ENCODE data around the gene TNNT2.
A peak's percentile ranks its signal among the peaks of the same experiment; 100 is the strongest.

TNNT2 gene

GRCh38 chr1:201366696-201367095 is 10.8 kb downstream of the TNNT2 start:
- no CpG with 5 or more reads among the region's 7 CpGs for WGBS (ENCODE audit: extremely low coverage, insufficient coverage, low lambda C conversion rate)
- Histone ChIP-seq H3K23ac (ENCODE audit: low read length) (no peak overlapping the region), H3K4me2 (ENCODE audit: low read length) (no peak overlapping the region), H2BK5ac (ENCODE audit: low read length) (no peak overlapping the region), H3K56ac (ENCODE audit: low read length) (no peak overlapping the region), H4K8ac (ENCODE audit: low read depth, low read length) (no peak overlapping the region), H4K5ac (ENCODE audit: low read length) (no peak overlapping the region), H2BK15ac (replicated peaks; ENCODE audit: low read depth) (no peak overlapping the region), H3K79me2 (ENCODE audit: control insufficient read depth, insufficient read depth, low read length) (no peaks in the 10 kb centered on the region), H3K79me1 (ENCODE audit: low read length) (no peaks in the 10 kb centered on the region), H3K36me3 (ENCODE audit: control insufficient read depth, insufficient read depth, low read length) (no peaks in the 10 kb centered on the region), H3K18ac (ENCODE audit: low read length) (no peak overlapping the region), H3K27me3 (ENCODE audit: insufficient read depth, low read length, poor library complexity) (no peaks in the 10 kb centered on the region), H2BK120ac (ENCODE audit: low read depth, low read length) (no peak overlapping the region), H3K27ac (ENCODE audit: low read depth, low read length) (no peak overlapping the region), H3K4ac (ENCODE audit: low read depth, low read length) (no peak overlapping the region), H3K9ac (ENCODE audit: low read length) (no peak overlapping the region), H3K4me1 (ENCODE audit: control insufficient read depth, low read depth, low read length) (no peaks in the 10 kb centered on the region), H3K4me3 (ENCODE audit: low read length) (no peak overlapping the region), H2AK5ac (ENCODE audit: low read length) (no peak overlapping the region)
- no peak for DNase-seq

GRCh38 chr1:201365251-201365650 is 12.2 kb downstream of the TNNT2 start:
- no peak overlapping the region for H3K18ac ChIP-seq (ENCODE audit: low read length)
- H3K4ac ChIP-seq (ENCODE audit: low read depth, low read length), result no peak overlapping the region
- no peak overlapping the region for H4K8ac ChIP-seq (ENCODE audit: low read depth, low read length)
- H3K23ac ChIP-seq (ENCODE audit: low read length), result no peak overlapping the region
- H3K4me3 ChIP-seq (ENCODE audit: low read length), result no peak overlapping the region
- no peak overlapping the region for H3K27ac ChIP-seq (ENCODE audit: low read depth, low read length)
- H4K5ac ChIP-seq (ENCODE audit: low read length), result no peak overlapping the region
- H3K4me1 ChIP-seq (ENCODE audit: control insufficient read depth, low read depth, low read length), result no peaks in the 10 kb centered on the region
- no peaks in the 10 kb centered on the region for H3K79me2 ChIP-seq (ENCODE audit: control insufficient read depth, insufficient read depth, low read length)
- DNase-seq, result no peak
- no peak overlapping the region for H3K56ac ChIP-seq (ENCODE audit: low read length)
- no peaks in the 10 kb centered on the region for H3K36me3 ChIP-seq (ENCODE audit: control insufficient read depth, insufficient read depth, low read length)
- H2BK15ac ChIP-seq (replicated peaks; ENCODE audit: low read depth), result no peak overlapping the region
- H3K79me1 ChIP-seq (ENCODE audit: low read length), result no peaks in the 10 kb centered on the region
- H3K9ac ChIP-seq (ENCODE audit: low read length), result no peak overlapping the region
- no peak overlapping the region for H2BK120ac ChIP-seq (ENCODE audit: low read depth, low read length)
- H2AK5ac ChIP-seq (ENCODE audit: low read length), result no peak overlapping the region
- H3K27me3 ChIP-seq (ENCODE audit: insufficient read depth, low read length, poor library complexity), result no peaks in the 10 kb centered on the region
- H3K4me2 ChIP-seq (ENCODE audit: low read length), result no peak overlapping the region
- no CpG with 5 or more reads among the region's 11 CpGs for WGBS (ENCODE audit: extremely low coverage, insufficient coverage, low lambda C conversion rate)
- H2BK5ac ChIP-seq (ENCODE audit: low read length), result no peak overlapping the region

GRCh38 chr1:201364808-201365105 is 12.7 kb downstream of the TNNT2 start:
- no peak overlapping the region for H4K5ac ChIP-seq (ENCODE audit: low read length)
- H3K4me1 ChIP-seq (ENCODE audit: control insufficient read depth, low read depth, low read length), result no peaks in the 10 kb centered on the region
- H2BK120ac ChIP-seq (ENCODE audit: low read depth, low read length), result no peak overlapping the region
- no peak overlapping the region for H3K18ac ChIP-seq (ENCODE audit: low read length)
- no peaks in the 10 kb centered on the region for H3K79me1 ChIP-seq (ENCODE audit: low read length)
- no peak overlapping the region for H3K56ac ChIP-seq (ENCODE audit: low read length)
- no peak for DNase-seq
- H4K8ac ChIP-seq (ENCODE audit: low read depth, low read length), result no peak overlapping the region
- no peak overlapping the region for H3K9ac ChIP-seq (ENCODE audit: low read length)
- H3K27me3 ChIP-seq (ENCODE audit: insufficient read depth, low read length, poor library complexity), result no peaks in the 10 kb centered on the region
- H3K36me3 ChIP-seq (ENCODE audit: control insufficient read depth, insufficient read depth, low read length), result no peaks in the 10 kb centered on the region
- no peak overlapping the region for H3K23ac ChIP-seq (ENCODE audit: low read length)
- H2AK5ac ChIP-seq (ENCODE audit: low read length), result no peak overlapping the region
- no peak overlapping the region for H3K4ac ChIP-seq (ENCODE audit: low read depth, low read length)
- no peak overlapping the region for H2BK5ac ChIP-seq (ENCODE audit: low read length)
- WGBS (ENCODE audit: extremely low coverage, insufficient coverage, low lambda C conversion rate), result no CpG with 5 or more reads among the region's 6 CpGs
- H2BK15ac ChIP-seq (replicated peaks; ENCODE audit: low read depth), result no peak overlapping the region
- H3K4me3 ChIP-seq (ENCODE audit: low read length), result no peak overlapping the region
- H3K4me2 ChIP-seq (ENCODE audit: low read length), result no peak overlapping the region
- H3K79me2 ChIP-seq (ENCODE audit: control insufficient read depth, insufficient read depth, low read length), result no peaks in the 10 kb centered on the region
- H3K27ac ChIP-seq (ENCODE audit: low read depth, low read length), result no peak overlapping the region

- Histone ChIP-seq H2BK5ac (ENCODE audit: low read length) (no peak overlapping the region), H3K18ac (ENCODE audit: low read length) (no peak overlapping the region), H4K8ac (ENCODE audit: low read depth, low read length) (no peak overlapping the region), H3K27ac (ENCODE audit: low read depth, low read length) (no peak overlapping the region), H3K4ac (ENCODE audit: low read depth, low read length) (no peak overlapping the region), H3K56ac (ENCODE audit: low read length) (no peak overlapping the region), H2AK5ac (ENCODE audit: low read length) (no peak overlapping the region), H2BK15ac (replicated peaks; ENCODE audit: low read depth) (no peak overlapping the region), H3K4me2 (ENCODE audit: low read length) (no peak overlapping the region), H3K79me2 (ENCODE audit: control insufficient read depth, insufficient read depth, low read length) (no peaks in the 10 kb centered on the region), H2BK120ac (ENCODE audit: low read depth, low read length) (no peak overlapping the region), H3K4me3 (ENCODE audit: low read length) (no peak overlapping the region), H3K4me1 (ENCODE audit: control insufficient read depth, low read depth, low read length) (no peaks in the 10 kb centered on the region), H3K27me3 (ENCODE audit: insufficient read depth, low read length, poor library complexity) (no peaks in the 10 kb centered on the region), H3K36me3 (ENCODE audit: control insufficient read depth, insufficient read depth, low read length) (no peaks in the 10 kb centered on the region), H3K23ac (ENCODE audit: low read length) (no peak overlapping the region), H3K9ac (ENCODE audit: low read length) (no peak overlapping the region), H3K79me1 (ENCODE audit: low read length) (no peaks in the 10 kb centered on the region), H4K5ac (ENCODE audit: low read length) (no peak overlapping the region)
- no CpG with 5 or more reads among the region's 8 CpGs for WGBS (ENCODE audit: extremely low coverage, insufficient coverage, low lambda C conversion rate)
- DNase-seq, result no peak
These were observed 14.0 kb downstream of the TNNT2 start for GRCh38 chr1:201363467-201363866.

GRCh38 chr1:201362906-201363305 is 14.6 kb downstream of the TNNT2 start:
- H3K27me3 ChIP-seq (ENCODE audit: insufficient read depth, low read length, poor library complexity), result no peaks in the 10 kb centered on the region
- no peak overlapping the region for H2BK15ac ChIP-seq (replicated peaks; ENCODE audit: low read depth)
- DNase-seq, result no peak
- no peak overlapping the region for H2BK120ac ChIP-seq (ENCODE audit: low read depth, low read length)
- H3K79me2 ChIP-seq (ENCODE audit: control insufficient read depth, insufficient read depth, low read length), result no peaks in the 10 kb centered on the region
- H3K9ac ChIP-seq (ENCODE audit: low read length), result no peak overlapping the region
- no peak overlapping the region for H3K27ac ChIP-seq (ENCODE audit: low read depth, low read length)
- no peak overlapping the region for H4K5ac ChIP-seq (ENCODE audit: low read length)
- WGBS (ENCODE audit: extremely low coverage, insufficient coverage, low lambda C conversion rate), result no CpG with 5 or more reads among the region's 3 CpGs
- H3K18ac ChIP-seq (ENCODE audit: low read length), result no peak overlapping the region
- no peak overlapping the region for H3K56ac ChIP-seq (ENCODE audit: low read length)
- H2BK5ac ChIP-seq (ENCODE audit: low read length), result no peak overlapping the region
- no peak overlapping the region for H3K4me3 ChIP-seq (ENCODE audit: low read length)
- no peak overlapping the region for H3K23ac ChIP-seq (ENCODE audit: low read length)
- H3K4me1 ChIP-seq (ENCODE audit: control insufficient read depth, low read depth, low read length), result no peaks in the 10 kb centered on the region
- H2AK5ac ChIP-seq (ENCODE audit: low read length), result no peak overlapping the region
- no peak overlapping the region for H3K4me2 ChIP-seq (ENCODE audit: low read length)
- H3K79me1 ChIP-seq (ENCODE audit: low read length), result no peaks in the 10 kb centered on the region
- H3K36me3 ChIP-seq (ENCODE audit: control insufficient read depth, insufficient read depth, low read length), result no peaks in the 10 kb centered on the region
- H4K8ac ChIP-seq (ENCODE audit: low read depth, low read length), result no peak overlapping the region
- H3K4ac ChIP-seq (ENCODE audit: low read depth, low read length), result no peak overlapping the region

- Histone ChIP-seq H2BK5ac (ENCODE audit: low read length) (no peak overlapping the region), H3K36me3 (ENCODE audit: control insufficient read depth, insufficient read depth, low read length) (no peaks in the 10 kb centered on the region)
- whole genome bisulfite sequencing (ENCODE audit: extremely low coverage, insufficient coverage, low lambda C conversion rate), result no CpG with 5 or more reads among the region's 10 CpGs
These were observed 15.6 kb downstream of the TNNT2 start for GRCh38 chr1:201361652-201362504.

More at GRCh38 chr1:201361652-201362504, 15.6 kb downstream of the TNNT2 start:
- Histone ChIP-seq H2BK15ac (replicated peaks; ENCODE audit: low read depth) (no peak overlapping the region), H3K56ac (ENCODE audit: low read length) (no peak overlapping the region), H4K5ac (ENCODE audit: low read length) (no peak overlapping the region), H3K4me1 (ENCODE audit: control insufficient read depth, low read depth, low read length) (no peaks in the 10 kb centered on the region), H2BK120ac (ENCODE audit: low read depth, low read length) (no peak overlapping the region), H3K4me2 (ENCODE audit: low read length) (no peak overlapping the region), H3K27me3 (ENCODE audit: insufficient read depth, low read length, poor library complexity) (no peaks in the 10 kb centered on the region), H3K23ac (ENCODE audit: low read length) (no peak overlapping the region), H3K9ac (ENCODE audit: low read length) (no peak overlapping the region), H3K4ac (ENCODE audit: low read depth, low read length) (no peak overlapping the region), H2AK5ac (ENCODE audit: low read length) (no peak overlapping the region), H3K79me2 (ENCODE audit: control insufficient read depth, insufficient read depth, low read length) (no peaks in the 10 kb centered on the region), H3K4me3 (ENCODE audit: low read length) (no peak overlapping the region), H4K8ac (ENCODE audit: low read depth, low read length) (no peak overlapping the region), H3K27ac (ENCODE audit: low read depth, low read length) (no peak overlapping the region), H3K79me1 (ENCODE audit: low read length) (no peaks in the 10 kb centered on the region), H3K18ac (ENCODE audit: low read length) (no peak overlapping the region)
- DNase-seq, result peak; percentile 78
